A204.1 (cell line): Measurements from ENCODE around the gene CRLF1.
"Not testable (repeated sequence)": the region's sequence is repeated elsewhere in the genome, so short reads cannot be mapped to it uniquely, and the experiment has no call there.

Experiments used
- FAIRE-seq: peaks from 2 replicates; lab custom pipeline; 2012; peaks lifted over from hg19 to GRCh38; lab: Jason Lieb, UNC

Gene CRLF1

DNA sequence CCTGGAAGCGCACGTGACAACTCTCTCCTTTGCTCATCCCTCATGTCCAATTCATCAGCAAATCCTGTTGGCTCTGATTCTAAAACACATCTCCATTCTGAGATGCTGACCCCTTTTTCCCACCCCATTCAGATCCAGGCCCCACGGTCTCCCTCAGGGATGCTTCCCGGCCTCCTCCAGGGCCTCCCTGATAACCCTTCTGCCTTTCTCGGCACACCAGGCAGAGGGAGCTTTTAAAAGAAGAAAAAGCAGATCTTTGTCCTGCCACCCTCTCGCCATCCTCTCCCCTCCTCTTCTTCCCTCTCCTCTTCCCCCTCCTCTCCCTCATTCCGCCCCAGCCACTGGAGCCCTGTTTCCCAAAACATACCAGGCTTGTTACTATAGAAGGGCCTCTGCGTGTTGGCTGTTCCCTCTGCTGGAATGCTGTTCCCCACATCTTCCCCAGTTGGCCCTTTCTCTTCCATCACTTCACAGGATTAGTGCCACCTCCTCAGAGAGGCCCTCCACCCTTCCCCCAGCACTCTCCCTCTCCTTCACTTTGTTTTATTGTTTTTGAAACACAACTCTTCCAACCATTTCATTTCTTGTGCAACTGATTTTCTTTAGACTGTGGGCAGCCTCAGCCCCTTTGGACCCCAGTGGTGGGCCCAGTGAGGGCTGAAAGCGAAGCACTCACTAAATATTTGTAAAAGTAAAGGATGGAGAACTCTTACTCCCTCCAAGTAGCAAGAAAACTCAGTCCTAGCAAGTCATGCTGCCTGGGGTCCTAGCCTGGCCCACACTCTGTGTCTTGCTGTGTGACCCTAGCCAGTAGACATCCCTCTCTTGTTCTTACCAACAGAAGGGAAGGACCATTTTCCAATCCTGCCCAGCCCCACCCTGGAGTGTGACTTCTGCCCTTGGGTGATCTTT lies 2.5 kb upstream of the CRLF1 start:
- no peak for FAIRE-seq

DNA sequence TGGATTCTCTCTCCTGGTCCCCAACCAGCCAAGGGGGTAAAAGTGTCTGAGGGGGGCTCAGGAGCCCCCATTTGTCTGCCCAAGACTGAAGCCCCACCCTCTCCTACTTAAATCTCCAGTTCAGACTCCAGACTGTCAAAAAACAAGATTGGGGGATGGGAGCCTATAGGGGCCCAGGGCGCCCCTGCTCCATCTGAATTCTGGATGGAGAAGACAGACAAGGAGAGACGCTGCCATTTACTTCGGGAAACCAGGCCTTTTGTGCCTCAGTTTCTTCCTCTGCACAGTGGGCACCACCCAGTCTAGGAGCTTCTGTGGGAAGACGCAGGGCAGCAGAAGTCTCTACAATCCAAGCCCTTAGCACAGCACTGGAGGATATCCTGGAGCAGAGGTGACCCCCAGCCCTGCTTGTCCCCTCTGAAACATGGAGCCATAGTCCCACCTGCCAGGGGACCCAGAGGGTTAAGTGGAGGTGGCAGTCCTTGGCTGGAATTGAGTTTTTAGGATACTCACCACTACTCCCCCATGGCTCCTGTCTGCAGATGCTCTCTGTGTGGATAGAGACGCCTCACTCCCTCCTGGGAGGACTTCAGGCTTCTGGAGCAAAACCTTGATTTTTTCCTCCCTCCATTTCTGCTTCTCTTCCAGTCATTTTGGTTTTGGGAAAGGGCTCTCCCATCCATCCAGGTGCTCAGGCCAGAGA lies 1.7 kb upstream of the CRLF1 start:
- no peak for FAIRE-seq

DNA sequence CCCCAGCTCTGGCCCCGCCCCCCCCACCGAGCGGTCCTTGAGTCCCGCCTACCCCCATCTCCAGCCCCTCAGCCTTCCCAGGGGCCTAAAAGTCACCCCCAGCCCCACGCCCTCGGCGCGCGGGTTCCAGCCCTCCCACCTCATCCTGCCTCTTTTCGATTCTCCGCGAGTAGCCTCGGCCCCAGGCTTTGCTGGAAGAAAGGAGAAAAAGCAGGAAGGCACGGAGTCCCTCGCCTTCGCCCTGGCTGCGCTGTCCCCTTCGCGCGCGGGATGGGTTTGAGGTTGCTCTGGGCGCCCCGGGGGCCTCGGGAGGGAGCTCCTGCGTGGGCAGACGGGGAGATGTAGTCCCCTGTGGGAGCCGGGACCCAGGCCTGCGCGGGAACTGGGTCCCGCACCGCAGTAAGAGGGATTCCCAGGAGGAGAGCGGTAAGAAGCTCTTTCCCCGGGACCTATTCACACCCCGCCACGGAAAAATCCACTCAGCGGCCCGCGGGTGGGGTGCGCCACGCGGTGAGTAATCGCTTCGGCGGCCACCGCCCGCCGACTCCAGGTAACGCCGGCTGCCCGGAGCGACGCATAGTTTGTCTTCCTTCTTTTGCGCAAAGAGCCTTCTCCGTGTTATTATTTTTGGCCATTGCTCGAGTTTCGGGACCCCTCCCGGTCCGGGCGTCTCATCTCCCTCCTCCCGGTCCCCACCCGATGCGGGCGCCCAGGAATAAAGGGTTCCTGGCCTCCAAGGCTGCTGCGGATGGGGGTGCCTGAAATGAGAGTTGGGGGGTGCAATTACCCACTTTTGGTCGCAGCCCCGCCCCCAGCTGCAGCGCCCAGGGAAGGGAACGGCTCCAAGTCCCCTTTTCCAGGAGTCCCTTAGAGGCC lies 865 bp upstream of the CRLF1 start:
- no peak for FAIRE-seq

DNA sequence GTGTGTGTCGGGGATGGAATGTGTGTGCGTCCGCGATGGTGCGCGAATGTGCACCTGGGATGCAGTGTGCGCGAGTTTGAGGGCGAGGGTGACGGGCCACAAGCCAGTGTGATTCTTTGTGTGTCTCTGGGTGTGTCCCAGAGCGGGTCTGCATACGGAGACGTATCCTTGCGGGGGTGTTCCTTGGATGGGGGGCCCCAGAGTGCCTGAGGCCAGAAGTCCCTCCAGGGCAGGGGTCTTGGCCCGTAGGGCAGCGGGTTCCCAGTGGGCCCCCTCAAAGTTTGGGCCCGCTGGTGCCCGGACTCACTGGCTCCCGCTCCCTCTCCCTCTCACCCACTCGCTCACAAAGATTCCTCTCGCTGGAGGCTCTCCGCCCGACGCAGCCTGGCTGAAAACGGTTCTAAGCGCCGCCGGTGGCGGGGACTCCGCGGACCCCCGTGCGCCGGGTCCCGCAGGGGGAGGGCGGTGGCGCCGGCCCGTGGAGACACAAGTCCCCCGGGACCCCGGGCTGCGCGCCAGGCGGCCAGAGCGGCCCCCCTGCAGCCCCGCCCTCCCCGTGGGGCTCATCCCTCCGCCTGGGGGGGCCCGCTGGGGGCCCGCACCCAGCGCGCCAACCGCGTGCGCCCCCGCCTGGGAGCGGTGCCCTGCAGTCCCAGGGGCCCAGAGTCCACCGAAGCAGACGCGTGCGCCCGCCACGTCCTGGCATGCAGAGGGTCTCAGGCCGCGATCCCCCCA lies 886 bp downstream of the CRLF1 start:
- FAIRE-seq: no peak

DNA sequence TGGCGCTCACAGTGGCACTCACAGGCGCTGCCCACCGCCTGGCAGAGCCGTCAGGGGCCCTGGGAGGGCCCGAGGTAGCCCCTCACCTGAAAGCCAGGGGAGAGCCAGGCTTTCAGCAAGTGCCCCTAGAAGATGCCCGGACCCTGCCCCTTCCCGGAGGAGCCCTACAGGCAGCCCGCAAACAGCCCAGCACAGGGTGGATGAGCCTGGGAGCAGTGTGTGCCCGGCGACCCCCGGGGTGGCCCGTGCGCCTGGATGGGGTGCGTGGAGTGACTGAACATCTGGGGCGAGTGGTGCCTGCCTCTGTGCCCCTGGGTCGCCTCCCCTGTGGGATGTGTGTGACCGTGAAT lies 1.4 kb downstream of the CRLF1 start:
- FAIRE-seq: no peak

- FAIRE-seq: no peak
Measured at GRCh38 chr19:18604820-18605159, 1.8 kb downstream of the CRLF1 start.

- FAIRE-seq: no peak
Measured at GRCh38 chr19:18603958-18604819, 2.4 kb downstream of the CRLF1 start.

- FAIRE-seq: no peak
Measured at GRCh38 chr19:18603255-18603957, 3.2 kb downstream of the CRLF1 start.

GRCh38 chr19:18601875-18602274 lies 4.7 kb downstream of the CRLF1 start:
- FAIRE-seq: no peak

- not testable (repeated sequence) for FAIRE-seq
Measured at GRCh38 chr19:18600692-18601397, 5.8 kb downstream of the CRLF1 start.

DNA sequence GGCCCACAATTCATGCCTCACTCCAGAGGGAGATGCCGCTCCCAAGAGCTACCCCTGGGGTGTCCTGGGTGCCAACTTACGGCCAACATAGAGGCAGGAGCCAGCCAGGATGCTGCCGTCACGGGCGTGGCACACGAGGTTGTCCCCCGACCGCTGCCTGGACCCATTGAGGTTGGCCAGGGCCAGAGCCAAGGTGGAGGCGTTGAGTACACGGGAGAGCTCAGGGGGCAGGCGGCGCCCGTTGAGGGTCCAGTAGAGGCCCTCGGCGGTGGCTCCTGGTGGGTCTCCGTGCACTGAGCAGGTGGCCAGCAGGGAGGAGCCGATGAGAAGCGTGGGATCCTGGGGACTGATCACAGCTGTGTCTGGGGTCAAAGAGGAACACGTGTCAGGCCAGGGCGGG lies 7.1 kb downstream of the CRLF1 start:
- FAIRE-seq: no peak

DNA sequence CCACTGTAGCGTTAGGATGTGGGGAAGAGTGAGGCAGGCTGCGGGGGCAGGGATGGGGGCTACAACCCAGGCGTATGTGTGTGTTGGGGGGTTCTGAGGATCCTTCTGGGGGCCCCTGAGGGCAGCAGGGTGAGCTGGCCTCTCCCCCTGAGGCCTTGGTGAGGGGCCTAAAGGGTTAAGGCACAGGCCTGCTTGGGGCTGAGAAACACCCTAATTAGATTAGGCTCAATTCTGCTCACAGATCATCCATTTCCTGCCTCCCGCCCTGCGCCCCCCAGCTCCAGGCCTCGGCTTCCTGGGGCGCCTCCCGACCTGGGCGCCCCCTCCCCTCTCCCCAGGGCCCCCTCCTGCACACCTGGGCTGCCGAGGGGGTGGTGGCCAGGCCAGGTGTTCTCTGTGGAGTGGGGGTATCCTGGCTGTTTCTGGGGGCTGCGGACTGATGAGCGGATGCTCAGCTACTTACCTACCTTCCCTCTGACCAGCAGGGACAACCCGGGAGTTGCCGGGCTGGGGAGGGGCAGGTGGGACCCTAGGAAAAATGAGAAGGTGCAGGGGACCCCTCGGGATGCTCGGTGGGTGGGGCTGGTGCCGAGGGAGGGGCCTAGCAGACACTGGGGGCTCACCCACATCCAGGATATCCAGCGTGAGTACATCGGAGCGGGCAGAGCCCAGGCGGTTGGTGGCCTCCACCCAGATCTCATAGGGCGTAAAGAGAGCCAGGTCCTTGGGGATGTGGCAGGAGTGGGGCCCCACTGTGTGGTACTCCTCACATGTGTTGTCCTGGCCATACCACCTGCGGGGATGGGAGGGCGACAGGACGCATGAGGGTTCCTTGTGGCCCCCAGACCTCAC lies 8.6 kb downstream of the CRLF1 start:
- no peak for FAIRE-seq

DNA sequence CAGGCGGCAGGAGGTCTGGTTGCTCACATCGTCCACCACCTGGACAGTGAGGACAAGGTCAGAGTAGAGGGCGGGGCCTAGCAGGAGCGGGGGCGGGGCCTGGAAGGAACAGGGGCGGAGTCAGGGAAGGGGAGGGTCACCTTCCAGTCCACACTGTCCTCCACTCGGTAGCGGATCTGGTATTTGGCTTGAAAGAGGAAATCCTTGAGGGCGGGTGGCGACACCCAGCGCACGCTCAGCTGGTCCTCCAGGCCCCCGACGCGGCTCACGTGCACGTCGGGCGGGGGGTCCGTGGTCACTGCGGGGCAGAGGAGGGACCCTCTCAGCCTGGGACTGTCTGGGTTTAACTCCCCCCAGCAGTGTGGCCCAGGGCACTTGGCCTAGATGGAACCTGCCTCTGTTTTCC lies 9.8 kb downstream of the CRLF1 start:
- FAIRE-seq: no peak

GRCh38 chr19:18595475-18595874 lies 11.1 kb downstream of the CRLF1 start:
- no peak for FAIRE-seq

DNA sequence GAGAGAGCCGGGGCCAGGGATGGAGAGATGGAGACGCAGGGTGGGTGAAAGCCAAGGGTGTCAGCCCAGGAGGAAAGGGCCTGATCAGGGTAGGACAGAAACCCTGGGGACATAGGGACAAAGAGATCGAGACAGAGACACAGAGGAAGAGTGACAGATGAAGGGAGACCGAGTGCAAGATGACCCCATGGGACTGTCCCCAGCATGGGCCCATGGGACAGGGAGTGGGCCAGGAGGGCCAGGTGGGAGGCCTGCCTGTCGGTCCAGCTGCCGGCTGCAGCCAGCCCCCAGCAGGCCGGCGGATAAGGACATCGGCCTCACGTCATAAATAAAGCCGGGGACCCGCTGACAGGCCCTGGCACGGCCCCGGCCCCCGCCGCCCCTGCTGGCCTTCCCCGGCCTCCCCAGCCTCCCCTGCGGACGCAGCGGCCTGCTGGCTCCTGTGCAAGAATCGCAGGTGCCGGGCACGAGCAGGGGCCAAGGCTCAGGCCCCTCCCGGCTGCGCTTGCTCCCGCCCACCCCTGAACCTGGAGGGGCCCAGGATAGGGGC lies 11.7 kb downstream of the CRLF1 start:
- no peak for FAIRE-seq

DNA sequence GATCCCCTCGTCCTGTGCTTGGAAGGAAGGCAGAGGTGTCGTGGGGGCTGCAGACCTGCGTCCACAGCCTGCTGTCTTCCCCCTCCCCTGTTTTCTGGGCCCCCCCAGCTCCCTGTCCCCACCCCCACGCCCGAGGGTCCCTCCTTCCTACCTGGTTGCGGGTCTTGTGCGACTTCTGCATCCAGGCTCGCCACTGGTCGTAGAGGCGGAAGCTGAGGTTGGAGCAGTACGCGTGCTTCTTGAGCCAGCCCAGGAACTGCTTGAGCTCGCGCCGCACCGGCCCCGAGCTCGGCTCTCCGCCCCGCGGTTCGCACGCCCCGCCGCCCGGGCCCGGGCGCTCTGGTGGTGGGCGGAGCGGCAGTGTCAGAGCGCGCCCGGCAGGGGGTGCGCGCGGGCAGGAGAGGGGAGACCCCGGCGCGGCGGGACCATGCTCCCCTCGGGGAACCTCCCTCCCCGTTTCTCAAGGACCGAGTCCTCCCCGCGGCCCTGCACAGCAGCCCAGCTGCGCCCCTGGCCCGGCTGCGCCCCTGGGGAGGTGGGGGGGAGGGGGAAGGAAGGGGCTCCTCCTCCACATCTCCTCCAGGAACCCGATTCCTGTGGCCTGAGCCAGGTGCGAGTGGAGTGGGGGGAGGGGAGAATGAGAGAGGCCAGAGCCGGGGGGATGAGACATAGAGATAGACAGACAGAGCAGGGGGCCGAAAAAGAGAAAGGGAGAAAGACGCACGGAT lies 12.3 kb downstream of the CRLF1 start:
- no peak for FAIRE-seq

DNA sequence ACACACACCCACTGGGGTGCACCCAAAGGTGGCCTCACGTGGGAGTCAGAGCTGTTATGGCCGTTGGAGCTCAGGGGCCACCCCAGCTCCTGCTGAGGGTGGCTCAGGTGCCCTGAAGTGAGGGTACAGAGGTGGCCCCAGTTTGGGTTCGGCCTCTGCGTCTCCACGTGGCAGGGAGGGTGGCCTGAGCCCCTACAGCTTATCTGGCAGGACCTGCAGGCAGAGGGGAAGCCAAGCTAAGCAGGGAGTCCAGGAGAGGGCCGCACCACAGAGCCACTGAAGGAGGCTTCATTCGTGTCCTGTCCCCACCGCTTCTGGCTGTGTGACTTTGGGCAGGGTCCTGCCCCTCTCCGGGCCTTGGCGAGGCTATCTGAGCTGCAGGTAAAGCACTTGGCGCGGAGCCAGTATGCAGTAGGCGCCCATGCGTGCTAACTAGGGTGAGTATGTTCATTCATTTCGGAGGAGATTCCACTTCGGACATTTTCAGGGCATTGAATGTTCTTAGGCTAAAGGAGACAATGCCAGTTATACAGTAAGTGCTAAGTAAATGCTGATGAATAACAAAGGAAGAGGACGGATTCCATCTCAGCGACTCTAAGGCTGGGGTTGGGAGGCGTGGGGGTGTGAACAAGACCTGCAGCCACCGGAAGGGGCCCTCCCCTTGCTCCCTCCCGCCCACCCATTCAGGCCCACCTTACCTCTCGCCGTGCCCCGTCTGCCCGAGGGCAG lies 13.1 kb downstream of the CRLF1 start:
- FAIRE-seq: no peak
